Posterior vena cava (tissue), 2 donors: ENCODE measurements around the gene SYNPO. TPM values are rescaled to one million over a fixed set of nuclear protein-coding genes. Genes with fewer than 3 reads are reported as not detected.
A peak's percentile ranks its signal among the peaks of the same experiment; 100 is the strongest.

Experiments used
- DNase-seq: peaks from one replicate; pipeline ENCODE4 v3.0.0-alpha.2; 2020; ENCODE audit warnings: low spot score
- intact Hi-C, 2 donors: fragments of 100-400 bp; cut with DNase I; formaldehyde crosslinking; loops; one replicate each; pipeline versions ENCODE4 v1.14.1 to v1.14.2; 2022 to 2023
- total RNA-seq, 2 donors: library from RNA; stranded (reverse); fragmentation: NEBNext Ultra II Directional; extraction: Animal tissue kit (Norgen Biotek cat#: 25700); gene quantifications; one replicate each; pipeline ENCODE4 v1.2.1, GENCODE V29; 2021
- donor health status: DM: yes; HTN: yes; CAD: no.
- donor health status: DM: yes; HTN: yes; CAD: no.

Gene SYNPO
- total RNA-seq, 2 donors from 2014 or later = 183 to 218 TPM

DNA sequence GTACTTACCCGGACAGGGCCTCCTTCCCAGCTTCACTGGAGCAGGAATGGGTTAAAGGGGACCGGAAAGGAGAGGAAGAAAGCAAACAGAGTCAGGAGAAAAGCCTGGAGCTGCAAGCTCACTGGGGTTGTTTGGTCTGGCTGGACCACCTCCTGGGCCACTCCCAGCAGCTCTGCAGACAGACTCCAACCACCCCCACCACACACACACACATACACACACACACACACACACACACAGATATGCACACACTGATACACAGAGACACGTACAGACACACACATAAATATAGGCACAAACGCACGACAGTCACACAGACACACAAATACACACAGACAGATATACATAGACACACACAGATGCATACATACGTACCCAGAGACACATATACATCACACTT is 34.9 kb upstream of the SYNPO start:
- DNase-seq = peak; percentile 16
- intact Hi-C loops = no loop called here

DNA sequence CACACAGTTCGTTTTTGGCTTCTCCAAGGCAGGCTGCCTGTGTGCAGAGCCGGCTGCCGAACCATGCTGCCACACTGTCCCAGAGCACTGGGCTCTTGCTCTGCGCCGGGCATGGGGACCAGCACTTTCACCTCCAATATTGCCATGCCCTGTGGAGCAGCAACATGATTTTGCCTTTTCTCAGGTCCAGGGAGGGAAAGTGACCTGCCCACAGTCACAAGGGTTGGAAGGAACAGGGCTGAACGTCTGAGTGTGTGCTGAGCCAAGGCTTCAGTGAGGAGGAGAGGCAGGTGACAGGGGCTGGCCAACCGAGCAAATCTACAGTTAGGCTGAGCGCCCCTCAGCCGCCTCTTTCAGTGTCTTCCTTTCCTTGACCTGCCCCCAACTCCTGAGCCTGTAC is 34.0 kb upstream of the SYNPO start:
- intact Hi-C loops = no loop called here
- no peak for DNase-seq

DNA sequence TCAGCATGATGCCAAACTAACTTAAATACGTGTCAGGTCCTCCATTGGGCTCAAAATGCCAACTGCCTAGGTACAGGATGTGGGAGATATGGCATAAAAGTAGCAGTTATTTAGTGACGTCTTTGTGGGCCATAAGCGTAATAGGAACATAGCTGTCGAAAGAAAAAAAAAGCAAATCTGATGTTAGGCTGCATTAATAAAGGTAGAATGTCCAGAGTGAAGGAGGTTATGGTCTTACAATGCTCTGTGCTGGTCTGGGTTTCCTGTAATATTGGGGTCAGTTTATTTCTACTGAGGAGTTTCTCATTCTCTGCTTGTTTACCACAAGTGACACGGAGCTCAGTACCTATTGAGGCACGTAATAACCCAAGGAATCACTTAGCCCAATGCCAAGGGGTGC is 33.4 kb upstream of the SYNPO start:
- intact Hi-C loops = no loop called here

DNA sequence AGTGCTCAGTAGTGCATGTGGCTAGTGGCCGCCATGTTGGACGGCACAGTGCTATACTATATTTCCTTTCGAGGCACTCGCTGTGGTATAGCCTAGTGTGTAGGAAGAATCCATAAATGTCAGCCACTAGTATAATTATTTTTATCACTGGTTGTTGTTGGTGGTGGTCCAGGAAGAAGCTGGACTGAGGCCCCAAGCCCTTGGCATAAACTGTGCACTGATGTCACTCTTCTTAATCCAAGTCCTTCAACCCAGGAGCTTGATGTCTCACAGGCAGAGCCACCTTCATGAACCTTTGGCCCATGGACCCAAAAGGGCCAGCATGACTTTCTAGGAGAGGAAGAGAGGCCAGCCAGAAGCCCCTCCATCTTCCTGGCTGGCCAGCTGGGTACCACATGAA is 32.5 kb upstream of the SYNPO start:
- intact Hi-C loops = no loop called here
- DNase-seq = no peak

More for the DNA sequence above, 33.4 kb upstream of the SYNPO start:
- no peak for DNase-seq

DNA sequence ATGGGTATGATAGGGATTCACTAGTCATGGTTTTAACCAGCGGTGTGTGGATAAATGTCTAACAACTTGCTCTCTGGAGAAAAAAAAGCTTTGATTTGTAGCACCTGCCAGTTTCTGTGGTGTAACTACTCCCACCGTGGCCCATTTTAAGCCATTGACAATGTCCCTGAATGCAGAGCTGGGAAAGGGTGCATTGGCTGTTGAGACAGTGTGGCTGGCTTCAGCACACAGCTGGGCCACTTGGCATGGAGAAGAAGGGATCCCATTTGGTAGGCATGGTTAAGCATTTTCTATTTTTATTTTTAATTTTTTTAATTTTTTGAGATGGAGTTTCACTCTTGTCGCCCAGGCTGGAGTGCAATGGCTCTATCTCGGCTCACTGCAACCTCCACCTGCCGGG is 31.5 kb upstream of the SYNPO start:
- intact Hi-C loops = no loop called here
- no peak for DNase-seq

DNA sequence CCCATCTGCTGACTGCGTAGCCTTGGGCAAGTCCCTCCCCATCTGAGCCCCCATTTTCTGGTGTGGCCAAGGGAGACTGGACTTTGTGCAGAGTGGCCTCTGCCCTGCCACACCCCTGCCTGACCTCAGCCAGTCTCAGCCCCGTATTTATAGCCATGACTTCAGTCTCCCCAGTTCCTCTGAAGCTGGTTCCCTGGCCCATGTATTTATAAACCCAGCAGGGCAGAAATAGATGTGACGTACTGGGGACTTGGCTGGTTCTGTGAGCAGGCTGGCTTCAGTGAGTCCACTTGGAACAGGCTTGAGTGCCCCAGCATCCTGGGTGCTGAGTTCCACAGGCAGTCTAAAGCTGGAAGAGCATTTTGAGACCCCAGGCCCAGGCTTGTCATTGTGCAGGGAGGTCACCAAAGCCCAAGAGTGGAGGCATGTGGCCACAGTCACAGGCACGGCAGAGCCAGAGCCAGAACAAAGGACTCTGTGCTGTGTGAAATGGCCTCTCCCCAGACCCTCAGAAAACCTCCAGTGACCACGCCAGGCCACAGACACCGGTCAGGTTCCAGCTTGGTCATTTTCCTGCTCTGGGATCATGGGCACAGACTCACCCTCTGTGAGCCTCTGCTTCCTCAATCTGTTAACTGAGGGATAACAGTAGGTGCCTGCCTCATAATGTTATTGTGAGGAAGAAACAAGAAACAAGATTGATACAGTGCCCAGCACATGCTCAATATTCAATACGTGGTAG is 30.4 kb upstream of the SYNPO start:
- intact Hi-C loops = no loop called here
- peak; percentile 88 for DNase-seq

DNA sequence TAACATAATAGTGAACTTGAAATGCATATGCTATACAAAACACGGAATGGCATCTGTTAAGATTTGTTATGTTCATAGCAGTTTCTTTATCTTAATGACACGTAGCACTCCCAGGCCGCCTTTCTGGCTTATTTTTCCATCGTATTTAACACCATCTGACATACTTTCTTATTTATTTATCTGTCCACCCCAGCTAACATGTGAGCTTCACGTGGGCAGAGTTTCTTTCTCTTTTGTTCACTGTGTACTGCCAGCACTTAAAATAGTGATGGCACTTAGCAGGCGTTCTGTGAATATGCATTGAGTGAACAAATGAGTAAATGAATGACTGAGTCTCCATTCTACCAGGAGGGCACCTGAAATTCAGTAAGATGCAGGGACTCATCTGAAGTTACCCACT is 29.4 kb upstream of the SYNPO start:
- intact Hi-C loops = no loop called here
- no peak for DNase-seq

DNA sequence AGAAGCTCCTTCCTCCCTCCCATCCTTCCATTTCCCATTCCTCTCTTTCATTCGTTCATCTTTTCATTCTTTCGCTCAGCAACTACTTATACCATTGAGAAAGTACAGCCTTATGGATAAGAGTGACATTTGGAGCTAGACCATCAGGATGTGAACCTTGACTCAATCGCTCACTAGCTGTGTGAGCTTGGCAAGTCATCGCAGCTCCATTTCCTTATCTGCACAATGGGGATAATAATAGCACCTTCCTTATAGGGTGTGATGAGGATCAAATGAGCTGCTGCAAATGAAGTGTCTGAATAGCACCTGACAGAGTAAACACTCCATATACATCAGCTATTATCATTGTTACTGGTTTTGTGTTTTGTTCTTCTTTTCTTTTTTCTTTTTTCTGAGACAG is 28.1 kb upstream of the SYNPO start:
- DNase-seq = no peak
- intact Hi-C loops = no loop called here

DNA sequence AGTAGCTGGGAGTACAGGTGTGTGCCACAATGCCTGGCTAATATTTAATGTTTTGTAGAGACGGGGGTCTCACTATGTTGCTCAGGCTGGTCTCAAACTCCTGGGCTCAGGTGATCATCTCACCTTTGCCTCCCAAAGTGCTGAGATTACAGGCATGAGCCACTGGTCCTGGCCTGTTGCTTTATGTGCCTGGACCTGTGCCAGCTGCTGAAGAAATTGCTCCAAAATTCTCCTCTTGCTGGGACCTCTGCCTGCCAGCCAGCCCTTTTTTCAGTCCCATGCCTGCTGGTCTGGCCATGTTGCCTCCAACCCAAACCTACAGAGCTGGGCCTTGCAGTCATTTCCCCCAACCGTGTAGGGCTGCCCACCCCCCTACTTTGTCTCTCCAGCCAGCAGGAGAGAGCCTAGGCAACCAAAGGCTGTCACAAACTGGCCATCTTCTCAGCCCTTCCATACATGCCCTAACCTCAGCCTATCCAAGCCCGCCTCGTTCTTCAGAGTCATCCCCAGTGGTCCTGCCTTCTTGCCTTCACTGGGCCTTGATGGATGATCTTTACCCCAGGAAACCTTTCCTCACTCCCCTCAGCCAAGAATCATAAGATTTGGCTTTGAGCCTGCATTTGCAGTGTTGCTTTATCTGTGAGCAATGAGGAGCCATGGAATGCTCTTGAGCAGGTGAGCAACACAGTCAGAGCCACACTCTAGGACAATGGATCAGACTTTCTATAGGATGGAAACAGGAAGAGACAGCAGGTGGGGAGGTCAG is 27.4 kb upstream of the SYNPO start:
- intact Hi-C loops = no loop called here
- no peak for DNase-seq

DNA sequence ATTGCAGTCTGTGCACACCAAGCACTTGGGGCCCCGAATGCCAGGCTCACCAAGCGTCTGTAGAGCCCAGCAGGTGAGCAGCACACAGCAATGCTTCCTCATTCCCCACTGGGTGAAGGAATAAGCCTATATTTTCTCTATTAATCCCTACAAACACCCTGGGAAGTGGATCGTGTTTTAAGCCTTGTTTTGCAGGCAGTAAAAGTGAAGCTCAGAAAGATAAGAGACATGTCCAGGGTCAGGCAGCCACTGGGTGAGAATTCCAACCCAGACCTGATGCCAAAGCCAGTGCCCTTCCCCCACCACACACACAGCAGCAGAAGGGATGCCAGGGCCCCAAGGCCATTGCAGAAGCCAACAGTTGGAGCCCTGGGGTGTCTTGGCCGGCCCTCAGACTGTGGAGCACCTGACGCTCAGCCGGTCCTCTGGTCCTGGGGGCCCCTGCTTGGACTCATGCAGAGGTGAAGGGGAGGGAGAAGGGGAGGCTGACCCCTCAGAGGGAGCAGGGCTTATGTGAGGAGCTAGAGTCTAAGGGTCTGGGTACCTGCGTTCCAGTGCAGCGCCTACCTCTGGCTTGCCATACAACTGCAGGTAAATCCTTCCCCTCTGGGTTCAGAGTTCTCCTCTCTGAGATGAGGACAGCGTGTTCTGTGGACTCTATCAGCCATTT is 26.3 kb upstream of the SYNPO start:
- no peak for DNase-seq

DNA sequence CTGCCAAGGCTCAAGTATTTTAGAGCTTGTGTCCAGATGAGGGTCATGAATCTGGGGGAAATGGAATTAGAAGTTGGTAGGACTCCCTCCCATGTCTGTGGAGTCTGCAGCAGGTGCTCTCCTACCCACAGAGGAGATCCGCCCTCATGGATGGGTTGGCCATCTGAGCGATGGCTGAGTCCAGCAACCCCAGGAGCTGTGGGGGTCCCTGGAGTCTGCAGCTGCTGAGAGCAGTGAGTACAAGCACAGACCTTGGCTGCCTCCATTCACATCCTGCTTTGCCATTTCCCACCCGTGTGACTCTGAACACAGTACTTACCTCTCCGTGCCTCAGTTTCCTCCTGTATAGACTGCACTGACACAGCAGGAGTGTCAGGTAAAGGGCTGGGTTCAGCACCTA is 25.8 kb upstream of the SYNPO start:
- DNase-seq = no peak
- intact Hi-C loops = no loop called here

More for the DNA sequence above, 26.3 kb upstream of the SYNPO start:
- intact Hi-C loops = no loop called here

DNA sequence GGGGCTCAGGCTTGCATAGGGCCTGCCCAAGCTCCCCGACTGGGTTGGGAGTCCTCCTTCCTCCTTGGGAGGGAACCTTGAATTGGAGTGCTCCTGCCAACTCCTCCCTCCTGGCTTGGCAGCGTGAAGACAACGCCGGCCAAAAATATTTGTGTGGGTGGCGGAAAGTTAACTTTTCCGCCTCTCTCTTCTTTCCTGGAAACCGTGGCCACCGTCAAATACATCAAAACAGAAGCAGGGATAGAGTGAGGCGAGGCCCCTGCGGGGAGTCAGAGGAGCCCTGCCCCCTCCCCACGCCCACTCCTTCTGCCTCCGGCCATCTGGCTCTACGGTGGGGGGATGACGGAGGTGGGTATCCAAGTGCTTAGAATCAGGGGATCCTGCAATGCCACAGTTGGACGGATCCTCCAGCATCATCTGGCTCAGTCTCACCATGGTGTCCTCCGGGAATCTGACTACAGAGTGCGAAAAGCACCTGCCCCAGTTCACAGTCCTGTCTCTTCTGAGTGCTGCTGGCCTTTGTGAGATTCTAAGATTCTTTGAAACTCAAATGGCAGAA is 25.2 kb upstream of the SYNPO start:
- intact Hi-C loops = no loop called here
- no peak for DNase-seq

DNA sequence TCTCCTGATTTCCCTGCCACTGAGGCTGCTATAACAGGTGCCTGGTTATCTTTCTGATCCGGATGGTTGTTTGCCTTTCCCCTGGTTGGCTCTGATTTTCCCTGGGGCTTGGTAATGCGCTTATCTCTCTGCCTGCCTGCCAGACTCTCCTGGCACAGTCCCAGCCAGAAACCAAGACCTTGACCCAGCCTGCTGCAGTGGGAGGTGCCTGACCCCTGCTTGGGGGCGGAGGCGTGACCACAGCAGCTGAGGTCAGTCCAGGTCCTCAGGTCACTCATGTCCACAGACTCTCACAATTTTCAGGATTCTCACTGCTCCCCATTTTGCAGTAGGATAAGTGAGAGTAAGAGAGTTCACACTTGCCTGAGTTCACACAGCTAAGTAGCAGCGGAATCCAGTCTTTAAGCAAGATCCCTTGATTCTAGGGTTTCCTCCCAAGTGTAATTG is 24.4 kb upstream of the SYNPO start:
- no peak for DNase-seq
- intact Hi-C loops = no loop called here

DNA sequence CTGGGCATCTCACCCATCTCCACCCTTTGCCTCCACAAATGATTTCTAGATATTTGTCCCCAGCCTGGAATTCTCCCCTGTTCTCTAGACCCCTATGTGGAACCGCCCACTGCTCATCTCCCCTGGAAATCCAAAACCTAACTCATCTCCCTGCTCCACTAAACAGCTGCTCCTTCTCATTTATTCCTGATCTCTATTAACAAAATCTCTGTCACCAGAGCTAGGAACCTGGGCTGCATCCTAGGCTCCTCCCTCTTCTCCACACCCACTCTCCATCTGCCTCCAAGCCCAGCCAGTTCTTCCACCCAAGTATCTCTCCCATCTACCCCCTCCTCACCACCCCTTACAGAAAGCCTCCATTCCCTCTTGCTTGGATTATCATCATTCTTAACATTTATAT is 24.0 kb upstream of the SYNPO start:
- DNase-seq = no peak
- intact Hi-C loops = no loop called here

DNA sequence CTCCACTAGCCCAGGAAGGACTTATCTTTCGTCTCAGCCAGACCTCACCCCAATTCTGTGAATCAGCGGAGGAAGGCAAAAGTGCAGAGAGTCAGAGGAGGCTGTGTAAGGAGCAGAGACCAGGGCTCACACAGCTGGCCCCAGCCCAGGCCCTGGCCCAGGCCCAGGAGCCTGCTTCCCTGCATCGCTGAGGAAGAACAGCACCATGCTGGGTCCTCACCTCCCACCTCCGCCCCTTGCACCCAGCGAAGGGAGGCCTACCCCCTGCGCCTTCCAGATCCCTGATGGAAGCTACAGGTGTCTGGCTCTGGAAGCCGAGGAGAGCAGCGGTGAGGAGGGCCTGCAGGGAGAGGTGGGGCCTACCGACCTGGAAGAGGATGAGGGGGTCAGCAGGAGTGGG is 22.3 kb upstream of the SYNPO start:
- intact Hi-C loops = no loop called here
- DNase-seq = no peak

DNA sequence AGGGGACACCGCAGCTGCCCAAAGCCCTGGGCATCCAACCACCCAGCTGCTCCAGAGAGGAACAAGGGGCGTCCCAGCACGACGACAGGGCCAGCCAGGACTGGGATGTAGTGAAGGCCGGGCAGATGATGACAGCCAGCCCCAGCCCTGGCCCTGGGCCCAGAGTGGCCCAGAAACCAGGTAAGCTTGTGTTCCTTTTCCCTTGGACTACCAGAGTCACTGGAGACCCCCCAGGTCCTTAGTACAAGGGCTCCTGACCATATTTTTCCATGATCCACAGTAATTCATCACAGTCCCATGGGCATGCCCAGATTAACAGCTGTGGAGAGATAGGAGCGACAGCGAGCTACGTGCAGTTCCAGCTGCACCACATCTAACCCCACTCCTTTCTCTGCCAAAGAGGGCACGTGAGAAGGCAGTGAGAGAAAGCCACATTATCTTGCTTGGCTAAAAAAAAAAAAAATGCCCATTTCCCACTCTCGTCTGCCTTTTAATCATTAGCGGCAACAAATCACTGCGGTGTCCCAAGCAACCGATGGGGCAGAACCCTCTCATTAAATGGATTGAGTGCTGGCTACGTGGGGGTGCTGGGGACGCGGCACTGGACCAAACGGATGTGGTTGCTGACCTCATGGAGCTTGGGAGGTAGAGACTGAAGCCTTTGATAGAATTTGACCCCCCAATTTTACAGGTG is 21.7 kb upstream of the SYNPO start:
- DNase-seq = no peak
- intact Hi-C loops = no loop called here

DNA sequence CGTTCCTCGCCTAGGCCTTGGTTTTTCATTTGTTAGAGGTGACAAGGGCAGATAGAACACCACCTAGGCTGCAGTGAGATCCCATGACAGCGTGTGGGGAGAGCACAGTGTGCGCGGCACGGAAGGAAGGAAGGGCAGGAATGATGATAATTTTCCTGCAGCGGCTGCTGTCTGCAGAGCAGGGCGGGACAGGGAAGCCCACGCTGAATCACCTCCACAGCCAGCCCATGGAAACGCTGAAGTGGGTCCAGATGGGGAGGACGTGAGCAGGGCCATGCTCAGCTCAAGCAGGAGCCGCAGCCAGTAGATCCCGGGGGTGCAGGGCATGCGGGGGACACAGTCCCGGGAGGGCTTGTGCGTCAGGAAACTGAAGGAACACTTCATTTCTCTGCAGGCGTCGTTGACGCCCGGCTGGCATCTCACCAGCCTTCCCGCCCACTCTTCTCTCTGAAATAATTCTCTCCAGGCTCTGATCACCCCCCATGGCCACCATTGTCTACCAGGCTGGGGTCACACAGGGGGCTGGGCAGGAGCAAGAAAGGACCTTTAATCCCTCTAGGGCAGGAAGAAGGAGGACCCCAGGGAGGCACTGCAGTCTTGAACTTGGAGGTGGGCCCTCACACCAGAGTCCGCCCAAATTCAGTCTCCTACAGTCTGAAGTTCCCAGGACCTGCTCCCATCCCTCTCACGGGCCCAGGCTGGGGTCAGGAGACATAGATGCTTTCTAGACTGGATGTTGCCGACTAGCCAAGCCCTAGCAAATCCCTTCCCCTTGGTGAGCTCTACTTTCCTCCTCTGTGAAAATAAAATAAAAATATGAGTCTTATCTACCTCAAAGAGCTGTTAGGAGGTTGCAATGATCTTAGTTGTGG is 20.9 kb upstream of the SYNPO start:
- intact Hi-C loops = no loop called here

DNA sequence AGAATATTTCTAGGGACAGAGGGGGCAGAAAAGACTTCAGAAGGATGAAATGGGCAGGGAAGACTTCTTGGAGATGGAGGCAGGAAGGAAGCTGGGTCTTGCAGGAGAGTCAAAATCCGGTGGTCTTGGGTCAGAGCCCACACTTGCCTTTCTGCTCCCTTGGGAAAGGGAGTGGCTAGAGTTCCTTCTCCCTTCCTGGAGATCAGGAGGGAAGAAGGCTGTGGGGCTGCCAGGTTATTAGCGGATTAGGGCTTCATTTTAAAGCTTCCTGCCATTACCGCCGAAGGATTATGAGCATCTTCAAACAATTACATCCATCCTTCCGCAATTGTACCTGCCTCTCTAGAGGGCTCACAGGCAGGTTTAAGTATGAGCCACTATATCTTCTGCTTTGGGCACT is 19.2 kb upstream of the SYNPO start:
- intact Hi-C loops = no loop called here

More for the DNA sequence above, 20.9 kb upstream of the SYNPO start:
- DNase-seq = peak; percentile 92

DNA sequence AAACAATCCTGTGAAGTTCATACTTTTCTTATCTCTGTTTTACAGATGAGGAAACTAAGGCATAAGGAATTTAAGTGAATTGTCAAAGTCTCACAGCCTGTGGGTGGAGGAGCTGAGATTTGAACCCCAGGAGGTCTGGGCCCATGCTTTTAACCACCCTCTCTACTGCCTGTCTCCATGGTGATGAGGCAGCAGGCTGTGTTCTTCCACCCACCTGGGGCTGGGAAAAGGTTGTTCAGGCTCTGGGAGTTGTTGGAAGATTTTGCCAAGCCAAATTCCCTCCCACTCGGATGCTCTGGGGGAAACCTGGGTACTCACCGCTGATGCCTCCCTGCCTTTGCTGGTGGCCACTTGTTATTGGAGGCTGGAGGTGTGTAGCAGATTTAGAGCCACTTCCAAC is 18.3 kb upstream of the SYNPO start:
- no peak for DNase-seq
- intact Hi-C loops = no loop called here

More for the DNA sequence above, 19.2 kb upstream of the SYNPO start:
- no peak for DNase-seq
